GM19452 (cell line): ENCODE data around the gene CCDC187.

Source experiments
- ATAC-seq: cut with Tn5 transposase; IDR thresholded peaks from one replicate; pipeline ENCODE4 v1.9.1; 2021; ENCODE audit not compliant: unreplicated experiment

CCDC187 gene

GRCh38 chr9:136211441-136212344, 92.2 kb downstream of the CCDC187 start:
- no peak for ATAC-seq

GRCh38 chr9:136211006-136211405, 92.9 kb downstream of the CCDC187 start:
- no peak for ATAC-seq

DNA sequence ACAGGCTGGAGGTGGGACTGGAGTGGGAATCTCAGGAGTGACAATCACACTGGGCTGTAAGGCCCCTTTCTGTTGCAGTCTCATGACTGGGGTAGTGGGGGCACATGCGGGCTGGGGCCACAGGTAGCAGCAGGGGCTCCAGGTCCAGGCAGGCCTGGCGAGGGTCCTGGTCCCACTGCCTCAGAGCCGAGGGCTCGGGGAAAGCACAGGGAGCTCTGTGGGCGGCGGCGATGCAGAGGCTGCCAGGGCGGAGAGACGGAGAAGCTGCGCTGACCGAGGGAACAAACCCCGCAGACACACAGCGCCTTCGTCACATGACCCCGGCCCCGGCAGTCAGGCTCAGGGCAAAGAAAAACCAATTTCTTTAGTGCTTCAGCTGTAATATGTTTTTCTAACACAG, 93.6 kb downstream of the CCDC187 start:
- ATAC-seq, result no peak

GRCh38 chr9:136209786-136210185, 94.1 kb downstream of the CCDC187 start:
- no peak for ATAC-seq

GRCh38 chr9:136209232-136209631, 94.7 kb downstream of the CCDC187 start:
- no peak for ATAC-seq

GRCh38 chr9:136208675-136209074, 95.2 kb downstream of the CCDC187 start:
- no peak for ATAC-seq

GRCh38 chr9:136207616-136208015, 96.3 kb downstream of the CCDC187 start:
- ATAC-seq, result no peak

DNA sequence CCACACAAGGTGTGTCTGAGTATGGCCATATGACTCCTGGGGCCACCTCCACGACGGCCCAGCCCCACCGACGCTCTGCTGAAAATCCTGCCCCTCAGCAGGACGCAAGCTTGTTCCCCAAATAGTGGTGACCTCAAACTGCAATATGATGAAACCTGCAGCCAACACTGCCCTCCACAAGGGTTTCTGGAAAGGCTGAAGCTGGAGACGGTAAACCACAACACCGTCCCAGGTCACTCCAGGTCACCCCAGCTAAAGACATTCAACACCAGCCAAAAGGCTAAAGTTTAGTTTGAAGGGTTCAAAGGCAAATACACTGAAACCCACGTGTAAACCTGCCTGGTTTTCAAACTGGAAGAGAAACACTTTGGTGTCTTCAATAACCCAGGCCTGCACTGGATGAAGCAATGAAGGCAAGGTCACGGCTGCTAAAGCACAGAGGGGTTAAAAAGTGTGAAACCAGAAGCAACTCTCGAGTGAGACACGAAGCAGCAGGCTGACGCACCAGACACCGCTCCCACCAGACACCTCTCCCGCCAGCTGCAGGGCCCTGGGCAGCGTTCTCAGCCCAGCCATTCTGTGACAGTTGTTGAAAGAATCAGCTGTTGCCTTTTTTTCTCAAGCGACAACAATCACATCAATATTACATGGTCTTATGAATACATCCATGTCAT, 97.2 kb downstream of the CCDC187 start:
- no peak for ATAC-seq

DNA sequence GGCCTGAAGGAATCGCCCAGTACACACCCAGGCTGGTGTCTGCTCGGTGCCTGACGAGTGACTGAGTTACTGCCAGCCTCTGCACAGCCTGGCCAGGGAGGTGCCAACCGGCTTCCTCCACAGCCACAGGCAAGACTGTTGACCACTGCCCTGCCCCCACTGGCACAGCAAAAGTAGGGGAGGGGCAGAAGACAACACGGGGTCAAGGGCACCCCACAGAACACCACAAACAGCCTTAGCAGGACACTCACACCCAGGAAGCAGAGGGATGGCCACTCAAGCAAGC, 98.2 kb downstream of the CCDC187 start:
- ATAC-seq, result no peak

- no peak for ATAC-seq
Observed at GRCh38 chr9:136204838-136205706, 98.8 kb downstream of the CCDC187 start, which contains the start of gene LHX3. TSS of gene LHX3 (minus strand) at chr9:136205128. CDS start at chr9:136205012, 116 bp downstream.

DNA sequence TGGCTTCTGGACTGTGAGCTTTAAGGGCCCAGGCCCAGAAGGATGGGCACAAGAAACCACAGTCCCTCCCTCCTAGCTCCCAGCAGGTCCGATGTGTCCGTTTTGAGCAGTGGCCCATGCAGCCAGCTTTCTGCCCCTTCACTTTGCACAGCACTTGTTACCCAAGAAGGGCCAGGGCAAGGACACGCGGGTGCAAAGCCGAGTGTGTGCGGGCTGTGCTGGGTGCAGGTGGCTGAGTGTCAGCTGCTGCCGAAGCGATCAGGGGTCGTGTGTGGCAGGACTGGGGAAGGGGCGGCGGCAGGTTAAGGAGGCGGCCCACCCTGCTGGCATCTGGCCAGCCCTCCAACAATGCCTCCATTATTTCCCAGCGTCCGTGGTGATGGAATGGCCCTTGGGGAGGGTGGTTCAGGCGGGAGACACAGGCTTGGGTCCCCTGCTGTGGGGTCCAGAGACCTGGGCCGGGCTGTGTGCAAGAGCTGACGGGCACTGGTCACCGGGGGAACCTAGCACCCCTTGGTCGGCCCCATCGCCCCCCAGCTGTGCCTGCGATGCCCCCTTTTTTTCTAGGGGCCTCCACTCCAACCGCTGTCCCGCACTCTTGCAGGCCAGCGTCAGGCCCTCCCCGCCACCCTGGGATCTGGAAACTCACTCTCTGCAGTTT, 99.6 kb downstream of the CCDC187 start:
- ATAC-seq, result no peak

DNA sequence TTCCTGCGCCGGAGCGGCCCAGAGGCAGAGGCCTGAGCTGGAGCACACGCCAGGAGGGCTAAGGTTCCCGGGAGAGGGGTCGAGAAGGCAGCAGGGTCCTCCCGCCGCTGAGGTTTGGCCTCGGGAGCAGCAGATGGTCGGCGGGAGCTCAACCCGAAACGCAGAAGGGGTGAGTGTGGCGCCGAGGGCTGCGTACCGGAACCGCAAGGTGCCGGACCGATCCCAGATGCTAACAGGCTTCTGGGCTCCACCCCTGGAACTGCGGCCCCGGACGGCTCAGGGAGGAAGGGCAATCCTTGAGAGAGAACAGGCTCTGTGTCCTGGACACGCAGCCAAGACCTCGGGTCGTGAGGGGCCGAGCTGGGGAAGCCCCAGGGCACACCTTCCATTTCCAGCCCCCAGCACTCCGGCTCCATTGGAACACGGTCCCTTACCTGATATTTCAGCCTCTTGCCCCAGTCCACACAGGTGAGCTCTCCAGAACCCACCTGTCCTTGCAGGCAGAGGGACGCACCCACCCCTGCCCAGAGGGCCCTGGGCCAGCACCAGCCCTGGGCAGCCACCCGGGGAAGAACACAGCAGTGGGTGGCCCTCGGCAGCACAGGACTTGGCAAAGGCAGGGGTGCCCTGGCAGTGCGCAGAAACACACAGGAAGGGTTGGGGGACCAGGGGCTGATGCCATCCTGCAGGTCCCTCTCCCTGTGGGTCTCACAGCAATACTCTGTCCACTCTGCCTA, 100.3 kb downstream of the CCDC187 start:
- ATAC-seq, result no peak

- no peak for ATAC-seq
Observed at GRCh38 chr9:136202454-136203407, 101.2 kb downstream of the CCDC187 start.

DNA sequence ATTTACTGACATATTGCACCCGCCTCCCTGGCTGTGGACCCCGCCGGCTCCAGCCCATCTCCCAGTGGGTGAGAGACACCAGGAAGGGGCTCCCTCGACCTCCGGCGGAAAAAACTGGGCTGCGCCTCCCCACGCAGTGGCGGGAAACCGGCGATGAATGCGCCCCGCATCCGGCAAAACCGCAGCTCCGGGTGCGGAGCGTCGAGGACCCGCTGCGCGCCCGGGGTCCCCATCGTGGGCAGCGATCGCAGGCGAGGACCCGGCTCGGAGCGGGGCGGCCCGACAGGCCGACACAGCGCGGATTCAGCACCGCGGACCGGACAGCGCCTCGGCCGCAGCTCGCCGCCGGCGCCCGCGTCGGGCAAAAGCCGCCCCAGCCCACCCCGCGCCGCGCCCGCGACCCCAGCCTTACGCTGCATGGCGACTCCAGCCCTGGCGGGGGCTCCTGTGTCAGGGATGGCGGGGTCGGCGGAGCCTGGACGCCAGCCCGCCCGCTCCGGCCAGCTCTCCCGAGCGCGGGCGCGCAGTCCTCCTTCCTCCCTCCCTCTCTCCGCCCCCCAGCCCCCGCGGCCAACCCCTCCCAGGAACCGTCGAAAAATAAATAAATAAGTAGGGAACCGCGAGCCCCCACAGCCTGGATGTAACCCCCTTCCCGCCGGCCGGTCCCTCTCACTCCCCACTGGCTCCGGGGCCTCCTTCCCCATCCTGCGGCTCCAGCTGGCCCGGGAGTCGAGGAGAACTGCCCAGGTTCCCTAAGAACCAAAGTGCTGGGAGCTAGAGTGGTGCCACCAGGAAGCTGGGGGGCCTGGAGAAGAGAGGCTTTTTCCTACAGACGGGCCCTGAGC, 102.1 kb downstream of the CCDC187 start:
- ATAC-seq, result no peak

DNA sequence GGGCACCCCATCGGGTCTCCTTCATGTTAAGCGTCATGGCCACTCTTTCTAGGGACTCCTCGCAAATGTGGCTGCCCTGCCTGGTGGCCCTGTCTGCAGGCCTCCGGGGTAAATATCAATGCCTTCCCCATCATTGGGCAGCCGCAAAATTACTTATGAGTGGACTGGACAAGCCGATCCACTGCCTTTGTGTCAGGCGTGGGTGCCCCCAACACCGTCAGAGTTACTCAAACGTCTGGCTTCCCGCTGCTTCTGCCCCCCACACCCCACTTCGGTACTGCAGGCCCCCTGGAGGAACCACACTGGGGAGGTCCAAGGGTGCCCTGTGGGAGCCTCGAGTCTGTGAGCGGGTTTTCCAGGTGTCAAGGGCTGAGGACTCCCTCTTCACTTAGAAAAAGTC, 102.7 kb downstream of the CCDC187 start:
- ATAC-seq, result no peak

GRCh38 chr9:136200424-136200823, 103.5 kb downstream of the CCDC187 start:
- no peak for ATAC-seq
